Thymus (tissue), 11 donors: ENCODE data around the gene NDUFAB1. TPM values are rescaled to one million over a fixed set of nuclear protein-coding genes. Genes with fewer than 3 reads are reported as not detected.

Source experiments
- DNase-seq, 9 donors: peaks; one replicate each; pipeline ENCODE4 v3.0.0-alpha.2; 2013; ENCODE audit warnings: low spot score in 9 of 9, low read depth in 6 of 9, missing footprints in 1 of 9
- H3K27ac ChIP-seq, 2 donors: one replicate each; pipeline ENCODE4 v1.5.1; 2013; ENCODE audit warnings: control low read depth in 1 of 2, low read depth in 1 of 2, low read length in 1 of 2, mild to moderate bottlenecking in 1 of 2, moderate library complexity in 1 of 2
- H3K27me3 ChIP-seq, 2 donors: one replicate each; pipeline ENCODE4 v1.5.1; 2013; ENCODE audit warnings: low read length in 1 of 2; ENCODE audit not compliant: control insufficient read depth in 2 of 2, insufficient read depth in 1 of 2
- H3K36me3 ChIP-seq, 2 donors: one replicate each; pipeline ENCODE4 v1.5.1; 2013; ENCODE audit warnings: low read length in 1 of 2, mild to moderate bottlenecking in 1 of 2, moderate library complexity in 1 of 2; ENCODE audit not compliant: control insufficient read depth in 2 of 2, insufficient read depth in 2 of 2
- H3K4me1 ChIP-seq, 2 donors: one replicate each; pipeline ENCODE4 v1.5.1; 2013; ENCODE audit warnings: low read length in 2 of 2; ENCODE audit not compliant: control insufficient read depth in 2 of 2, insufficient read depth in 2 of 2
- H3K4me3 ChIP-seq, 2 donors: one replicate each; pipeline ENCODE4 v1.5.1; 2013; ENCODE audit warnings: low read length in 2 of 2, control low read depth in 1 of 2, mild to moderate bottlenecking in 1 of 2
- H3K9me3 ChIP-seq, 2 donors: one replicate each; pipeline ENCODE4 v1.5.1; 2013; ENCODE audit warnings: low read length in 1 of 2, mild to moderate bottlenecking in 1 of 2; ENCODE audit not compliant: control insufficient read depth in 2 of 2, insufficient read depth in 1 of 2
- WGBS: extraction: QIAGEN DNeasy Blood & Tissue Kit; methylation state at CpG from one replicate; pipeline ENCODE4 v1.1.7; 2013; 5-methylcytosine and 5-hydroxymethylcytosine counted together
- polyA plus RNA-seq: library from polyadenylated mRNA; stranded (reverse); fragments of 200-250 nt; gene quantifications from one replicate; pipeline ENCODE4 v1.2.3, GENCODE V29; 2013
- total RNA-seq: library from RNA; stranded (reverse); fragments of 120-200 nt; gene quantifications from one replicate; pipeline ENCODE4 v1.2.4, GENCODE V29; 2013
- donor health status: healthy.

Gene NDUFAB1
- total and polyA plus RNA-seq, 2 donors = 110 to 153 TPM

GRCh38 chr16:23578101-23578830 is 17.9 kb downstream of the NDUFAB1 start:
- Histone ChIP-seq H3K4me1 (peaks cover 2 to 10% of the 10 kb centered on the region in 2 donors), H3K36me3 (peaks cover 21 to 29% of the 10 kb centered on the region in 2 donors), H3K4me3 (no peak overlapping the region), H3K27ac (no peak overlapping the region), H3K27me3 (no peaks in the 10 kb centered on the region), H3K9me3 (no peaks in the 10 kb centered on the region)
- 95% methylated on average over 5 of the region's 5 CpGs for WGBS
- DNase-seq = no peak

DNA sequence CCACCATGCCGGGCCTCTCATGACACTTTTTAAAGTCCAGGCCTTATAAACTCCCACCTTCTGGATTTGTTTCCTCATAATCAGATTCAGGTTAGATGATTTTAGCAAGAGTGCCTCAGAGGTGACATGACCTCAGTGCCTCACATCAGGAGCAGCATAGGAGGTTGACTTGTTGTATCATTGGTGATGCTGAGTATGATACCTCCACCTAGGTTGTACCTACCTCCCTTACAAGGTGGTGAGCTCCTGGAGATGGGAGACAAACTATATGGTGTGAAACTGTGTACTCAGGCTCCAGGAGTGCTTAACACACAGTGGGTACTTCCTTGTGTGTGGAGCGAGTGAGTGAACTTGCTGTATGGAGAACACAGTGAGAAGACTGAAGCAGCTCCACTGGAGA is 18.6 kb downstream of the NDUFAB1 start:
- H3K9me3 ChIP-seq = no peaks in the 10 kb centered on the region
- DNase-seq = no peak
- WGBS = 98% methylated on average over 2 of the region's 2 CpGs
- H3K4me1 ChIP-seq = peaks cover 2 to 12% of the 10 kb centered on the region in 2 donors
- H3K36me3 ChIP-seq = peaks cover 24 to 29% of the 10 kb centered on the region in 2 donors
- no peak overlapping the region for H3K4me3 ChIP-seq
- H3K27ac ChIP-seq = no peak overlapping the region
- H3K27me3 ChIP-seq = no peaks in the 10 kb centered on the region

DNA sequence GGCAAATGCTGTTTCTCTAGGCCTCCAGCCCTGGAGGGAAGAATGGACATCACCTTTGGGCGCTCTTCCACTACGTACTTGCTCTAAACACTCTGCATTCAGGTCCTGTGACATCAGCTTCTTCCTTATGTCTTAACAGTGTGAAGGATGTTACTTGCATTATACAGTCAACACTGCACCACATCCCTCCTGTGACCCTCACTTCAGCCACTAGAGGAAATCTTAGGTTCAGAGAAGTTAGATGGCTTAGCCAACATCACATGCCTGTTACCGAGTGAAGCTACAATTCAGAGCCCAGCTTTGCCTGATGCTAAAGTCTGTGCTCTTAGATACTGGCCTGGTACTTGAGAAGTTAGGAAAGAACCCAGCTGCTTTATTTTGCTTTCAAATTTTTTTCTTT is 20.3 kb downstream of the NDUFAB1 start:
- Histone ChIP-seq H3K36me3 (peaks cover 34 to 37% of the 10 kb centered on the region in 2 donors), H3K9me3 (no peaks in the 10 kb centered on the region), H3K4me3 (no peak overlapping the region), H3K27me3 (no peaks in the 10 kb centered on the region), H3K27ac (no peak overlapping the region), H3K4me1 (peaks cover 2 to 12% of the 10 kb centered on the region in 2 donors)
- DNase-seq = no peak
- 99% methylated on average over 3 of the region's 3 CpGs for WGBS

DNA sequence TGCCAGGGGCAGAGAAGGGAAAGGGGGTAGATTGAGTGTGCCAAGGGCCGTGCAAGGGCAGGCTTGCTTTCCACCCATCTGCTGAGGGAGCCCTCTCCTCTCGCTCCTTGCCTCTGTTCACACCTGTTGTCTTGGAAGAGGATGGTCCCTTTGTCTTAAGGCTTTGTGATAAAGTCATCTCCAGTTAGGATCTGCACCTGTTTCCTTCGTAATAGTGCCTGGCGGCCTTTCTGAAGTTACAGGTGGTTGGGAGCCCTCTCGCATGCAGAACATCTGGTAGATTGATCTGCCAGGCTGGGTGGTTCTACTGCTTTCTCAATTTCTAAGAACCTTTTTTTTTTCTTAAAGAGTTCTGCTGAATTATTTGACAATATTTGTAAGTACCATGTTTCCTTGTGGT is 22.3 kb downstream of the NDUFAB1 start:
- Histone ChIP-seq H3K4me3 (no peak overlapping the region), H3K9me3 (no peaks in the 10 kb centered on the region), H3K27ac (peak overlapping the region in 1 of 2 donors; percentile 19), H3K36me3 (peaks cover 30 to 40% of the 10 kb centered on the region in 2 donors), H3K4me1 (peaks cover 2 to 12% of the 10 kb centered on the region in 2 donors), H3K27me3 (no peaks in the 10 kb centered on the region)
- DNase-seq = peak in 4 of 9 donors; percentile 39 to 72 (median 51)
- WGBS = 25% methylated on average over 5 of the region's 5 CpGs

DNA sequence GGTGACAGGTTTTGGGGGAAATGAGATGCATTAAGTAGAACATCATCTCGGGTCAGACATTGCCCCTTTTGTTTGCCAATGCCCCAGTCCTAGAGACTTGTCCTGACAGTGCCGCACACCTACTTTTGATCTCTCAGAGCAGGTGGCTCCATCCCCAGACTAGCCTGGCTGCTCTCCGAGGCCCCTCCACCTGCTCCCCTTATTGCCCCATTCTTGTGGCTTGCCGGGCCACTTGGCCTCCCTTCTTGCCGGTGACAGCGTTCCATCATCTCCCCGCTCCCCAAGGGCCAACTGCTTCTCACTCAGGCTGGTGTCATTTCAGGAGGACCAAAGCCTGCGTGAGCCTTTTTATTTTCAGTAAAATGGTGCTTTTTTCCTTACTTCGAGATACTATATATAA is 23.7 kb downstream of the NDUFAB1 start:
- H3K9me3 ChIP-seq = no peaks in the 10 kb centered on the region
- DNase-seq = no peak
- H3K4me3 ChIP-seq = no peak overlapping the region
- WGBS = 98% methylated on average over 9 of the region's 9 CpGs
- H3K4me1 ChIP-seq = peaks cover 2 to 12% of the 10 kb centered on the region in 2 donors
- no peaks in the 10 kb centered on the region for H3K27me3 ChIP-seq
- no peak overlapping the region for H3K27ac ChIP-seq
- peaks cover 41 to 45% of the 10 kb centered on the region in 2 donors for H3K36me3 ChIP-seq

DNA sequence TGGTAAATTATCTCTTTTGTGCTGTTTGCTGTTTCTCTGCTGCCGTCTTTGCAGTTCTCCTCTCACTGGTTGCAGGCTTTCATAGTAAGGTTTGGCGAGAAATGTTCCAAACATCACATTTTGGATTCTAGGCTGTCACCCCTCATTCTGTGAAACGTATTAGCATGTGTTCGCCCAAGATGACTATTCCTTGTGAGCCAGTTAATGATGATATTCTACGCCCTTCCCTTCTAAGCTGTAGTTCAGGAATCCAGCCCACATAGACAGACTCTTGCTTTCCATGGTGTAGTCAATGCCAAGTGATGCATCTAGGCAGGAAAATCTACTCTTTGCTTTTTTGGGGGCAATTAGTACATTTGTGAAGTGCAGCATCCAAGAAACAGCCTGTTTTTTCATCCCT is 24.2 kb downstream of the NDUFAB1 start:
- Histone ChIP-seq H3K27me3 (no peaks in the 10 kb centered on the region), H3K4me1 (peaks cover 2 to 12% of the 10 kb centered on the region in 2 donors), H3K4me3 (no peak overlapping the region), H3K27ac (no peak overlapping the region), H3K36me3 (peaks cover 46 to 47% of the 10 kb centered on the region in 2 donors), H3K9me3 (no peaks in the 10 kb centered on the region)
- 98% methylated on average over 5 of the region's 5 CpGs for WGBS
- DNase-seq = no peak

DNA sequence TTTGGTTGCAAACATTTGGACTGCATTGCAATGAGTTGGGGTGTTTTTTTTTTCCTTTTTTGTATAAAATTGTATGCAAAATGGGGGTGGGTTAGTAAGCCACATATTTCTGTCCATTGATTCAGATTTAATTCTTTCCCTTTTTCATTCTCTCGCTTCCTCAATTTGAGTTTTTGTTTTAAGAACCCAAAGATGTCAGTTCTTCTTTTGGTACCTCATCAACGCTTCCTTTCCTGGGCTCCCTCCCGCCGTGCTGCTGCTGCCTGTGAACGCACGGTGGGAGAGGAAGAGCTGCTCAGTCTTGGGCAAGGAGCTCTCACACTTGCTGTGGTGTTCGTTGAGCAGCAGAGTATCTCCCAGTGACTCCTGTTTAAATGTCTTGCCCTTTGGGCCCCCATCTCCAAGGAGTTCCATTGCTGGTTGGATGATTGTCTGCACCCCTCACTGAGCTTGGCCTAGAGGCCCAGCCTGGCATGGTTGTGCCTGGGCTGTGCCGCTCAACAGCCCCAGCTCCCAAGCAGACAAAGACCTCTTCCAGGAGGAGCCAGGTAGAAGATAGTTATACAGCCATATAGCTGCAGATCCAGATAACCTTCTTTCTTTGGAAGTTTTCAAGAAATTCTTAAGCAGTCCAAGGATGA is 25.0 kb downstream of the NDUFAB1 start:
- no peak for DNase-seq
- peaks cover 2 to 12% of the 10 kb centered on the region in 2 donors for H3K4me1 ChIP-seq
- no peaks in the 10 kb centered on the region for H3K27me3 ChIP-seq
- no peaks in the 10 kb centered on the region for H3K9me3 ChIP-seq
- H3K36me3 ChIP-seq = peaks cover 48 to 52% of the 10 kb centered on the region in 2 donors
- 93% methylated on average over 8 of the region's 8 CpGs for WGBS
- H3K4me3 ChIP-seq = no peak overlapping the region
- H3K27ac ChIP-seq = no peak overlapping the region

DNA sequence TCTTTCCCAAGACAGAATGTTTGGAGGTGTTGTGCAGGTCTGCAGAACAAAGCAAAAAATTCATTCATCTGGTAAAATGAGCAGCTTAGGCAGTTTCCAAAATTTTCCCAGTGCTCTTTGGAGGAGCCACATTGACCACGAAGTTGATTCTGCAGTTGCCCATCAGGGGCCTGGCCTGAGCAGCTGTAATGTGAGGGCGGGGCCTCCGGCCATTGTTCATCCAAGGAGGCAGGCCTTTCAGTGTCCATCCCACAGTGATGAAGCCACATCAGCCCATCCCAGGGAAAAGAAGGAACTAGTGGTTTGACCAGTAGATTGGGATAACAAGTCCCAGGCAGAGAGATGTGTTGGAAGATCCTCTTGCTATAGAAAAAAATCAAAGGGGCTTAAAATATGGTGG is 28.5 kb downstream of the NDUFAB1 start:
- Histone ChIP-seq H3K36me3 (peaks cover 78 to 81% of the 10 kb centered on the region in 2 donors), H3K27me3 (no peaks in the 10 kb centered on the region), H3K9me3 (no peaks in the 10 kb centered on the region), H3K27ac (no peak overlapping the region), H3K4me3 (no peak overlapping the region), H3K4me1 (no peaks in the 10 kb centered on the region)
- no peak for DNase-seq
- WGBS = 97% methylated on average over 3 of the region's 3 CpGs

- Histone ChIP-seq H3K36me3 (peaks cover 81 to 83% of the 10 kb centered on the region in 2 donors), H3K27ac (no peak overlapping the region), H3K9me3 (no peaks in the 10 kb centered on the region), H3K4me1 (no peaks in the 10 kb centered on the region), H3K27me3 (no peaks in the 10 kb centered on the region), H3K4me3 (no peak overlapping the region)
- 99% methylated on average over 8 of the region's 8 CpGs for WGBS
- no peak for DNase-seq
Measured at GRCh38 chr16:23566724-23567123, 29.4 kb downstream of the NDUFAB1 start.
